Measurements from ENCODE around the gene DBP. TPM values are rescaled to one million over a fixed set of nuclear protein-coding genes. Genes with fewer than 3 reads are reported as not detected.
A peak's percentile ranks its signal among the peaks of the same experiment; 100 is the strongest.
"Not testable (repeated sequence)": the region's sequence is repeated elsewhere in the genome, so short reads cannot be mapped to it uniquely, and the experiment has no call there.

The DBP gene
- total RNA-seq (2012; rRNA removed), result 1.7 and 3.0 TPM in 2 replicates

- H3K9me3 ChIP-seq (replicated peaks; ENCODE audit: low read length), result no peaks in the 10 kb centered on the region
- peak within 1 kb of the TSS; percentile 80 for H3K9ac ChIP-seq (ENCODE audit: low read depth, low read length)
- H3K27me3 ChIP-seq (ENCODE audit: control insufficient read depth, insufficient read depth, low read length), result no peaks in the 10 kb centered on the region
- H3K4me3 ChIP-seq (ENCODE audit: low read length), result peak within 1 kb of the TSS; percentile 68
- H3K36me3 ChIP-seq (ENCODE audit: insufficient read depth, low read length), result no peaks in the 10 kb centered on the region
- peak within 1 kb of the TSS; percentile 89 for H3K4me2 ChIP-seq (ENCODE audit: low read length)
- peaks cover 47% of the 10 kb centered on the region for H3K4me1 ChIP-seq (ENCODE audit: control insufficient read depth, insufficient read depth, low read length)
Observed at GRCh38 chr19:48636859-48637448, at the start of gene DBP. TSS of gene DBP (minus strand) at chr19:48637379. CDS start at chr19:48636994, 385 bp downstream.

GRCh38 chr19:48686637-48687036 lies 49.5 kb upstream of the DBP start:
- not testable (repeated sequence) for H3K9ac ChIP-seq (ENCODE audit: low read depth, low read length); H3K36me3 ChIP-seq (ENCODE audit: insufficient read depth, low read length); H3K9me3 ChIP-seq (replicated peaks; ENCODE audit: low read length); H3K27me3 ChIP-seq (ENCODE audit: control insufficient read depth, insufficient read depth, low read length); H3K4me1 ChIP-seq (ENCODE audit: control insufficient read depth, insufficient read depth, low read length); H3K4me2 ChIP-seq (ENCODE audit: low read length); H3K4me3 ChIP-seq (ENCODE audit: low read length)

GRCh38 chr19:48686088-48686487 lies 48.9 kb upstream of the DBP start:
- no peaks in the 10 kb centered on the region for H3K27me3 ChIP-seq (ENCODE audit: control insufficient read depth, insufficient read depth, low read length)
- H3K9me3 ChIP-seq (replicated peaks; ENCODE audit: low read length), result no peaks in the 10 kb centered on the region
- no peak overlapping the region for H3K4me2 ChIP-seq (ENCODE audit: low read length)
- H3K9ac ChIP-seq (ENCODE audit: low read depth, low read length), result no peak overlapping the region
- H3K4me1 ChIP-seq (ENCODE audit: control insufficient read depth, insufficient read depth, low read length), result peaks cover 5% of the 10 kb centered on the region
- H3K36me3 ChIP-seq (ENCODE audit: insufficient read depth, low read length), result no peaks in the 10 kb centered on the region
- no peak overlapping the region for H3K4me3 ChIP-seq (ENCODE audit: low read length)

GRCh38 chr19:48685583-48685982 lies 48.4 kb upstream of the DBP start:
- H3K4me1 ChIP-seq (ENCODE audit: control insufficient read depth, insufficient read depth, low read length), result peaks cover 10% of the 10 kb centered on the region
- no peaks in the 10 kb centered on the region for H3K36me3 ChIP-seq (ENCODE audit: insufficient read depth, low read length)
- H3K4me3 ChIP-seq (ENCODE audit: low read length), result no peak overlapping the region
- no peak overlapping the region for H3K4me2 ChIP-seq (ENCODE audit: low read length)
- H3K9ac ChIP-seq (ENCODE audit: low read depth, low read length), result no peak overlapping the region
- no peaks in the 10 kb centered on the region for H3K9me3 ChIP-seq (replicated peaks; ENCODE audit: low read length)
- no peaks in the 10 kb centered on the region for H3K27me3 ChIP-seq (ENCODE audit: control insufficient read depth, insufficient read depth, low read length)

- Histone ChIP-seq H3K9ac (ENCODE audit: low read depth, low read length) (no peak overlapping the region), H3K4me3 (ENCODE audit: low read length) (no peak overlapping the region), H3K36me3 (ENCODE audit: insufficient read depth, low read length) (no peaks in the 10 kb centered on the region), H3K4me1 (ENCODE audit: control insufficient read depth, insufficient read depth, low read length) (peaks cover 12% of the 10 kb centered on the region), H3K4me2 (ENCODE audit: low read length) (peak overlapping the region; percentile 37), H3K9me3 (replicated peaks; ENCODE audit: low read length) (no peaks in the 10 kb centered on the region), H3K27me3 (ENCODE audit: control insufficient read depth, insufficient read depth, low read length) (no peaks in the 10 kb centered on the region)
Observed at GRCh38 chr19:48683349-48683748, 46.2 kb upstream of the DBP start.

GRCh38 chr19:48681127-48681470 lies 43.9 kb upstream of the DBP start:
- no peaks in the 10 kb centered on the region for H3K36me3 ChIP-seq (ENCODE audit: insufficient read depth, low read length)
- H3K4me3 ChIP-seq (ENCODE audit: low read length), result no peak overlapping the region
- peaks cover 4% of the 10 kb centered on the region for H3K27me3 ChIP-seq (ENCODE audit: control insufficient read depth, insufficient read depth, low read length)
- no peak overlapping the region for H3K4me2 ChIP-seq (ENCODE audit: low read length)
- no peak overlapping the region for H3K9ac ChIP-seq (ENCODE audit: low read depth, low read length)
- H3K4me1 ChIP-seq (ENCODE audit: control insufficient read depth, insufficient read depth, low read length), result peaks cover 12% of the 10 kb centered on the region
- no peaks in the 10 kb centered on the region for H3K9me3 ChIP-seq (replicated peaks; ENCODE audit: low read length)

GRCh38 chr19:48680436-48681126 lies 43.4 kb upstream of the DBP start:
- no peak overlapping the region for H3K9ac ChIP-seq (ENCODE audit: low read depth, low read length)
- peaks cover 12% of the 10 kb centered on the region for H3K4me1 ChIP-seq (ENCODE audit: control insufficient read depth, insufficient read depth, low read length)
- H3K4me3 ChIP-seq (ENCODE audit: low read length), result no peak overlapping the region
- H3K27me3 ChIP-seq (ENCODE audit: control insufficient read depth, insufficient read depth, low read length), result peaks cover 4% of the 10 kb centered on the region
- H3K9me3 ChIP-seq (replicated peaks; ENCODE audit: low read length), result no peaks in the 10 kb centered on the region
- no peaks in the 10 kb centered on the region for H3K36me3 ChIP-seq (ENCODE audit: insufficient read depth, low read length)
- no peak overlapping the region for H3K4me2 ChIP-seq (ENCODE audit: low read length)

GRCh38 chr19:48680006-48680405 lies 42.8 kb upstream of the DBP start:
- not testable (repeated sequence) for H3K4me2 ChIP-seq (ENCODE audit: low read length); H3K27me3 ChIP-seq (ENCODE audit: control insufficient read depth, insufficient read depth, low read length); H3K4me3 ChIP-seq (ENCODE audit: low read length); H3K36me3 ChIP-seq (ENCODE audit: insufficient read depth, low read length); H3K9ac ChIP-seq (ENCODE audit: low read depth, low read length); H3K9me3 ChIP-seq (replicated peaks; ENCODE audit: low read length)
- H3K4me1 ChIP-seq (ENCODE audit: control insufficient read depth, insufficient read depth, low read length), result peaks cover 15% of the 10 kb centered on the region

- no peak overlapping the region for H3K4me2 ChIP-seq (ENCODE audit: low read length)
- no peak overlapping the region for H3K4me3 ChIP-seq (ENCODE audit: low read length)
- H3K36me3 ChIP-seq (ENCODE audit: insufficient read depth, low read length), result no peaks in the 10 kb centered on the region
- peaks cover 4% of the 10 kb centered on the region for H3K27me3 ChIP-seq (ENCODE audit: control insufficient read depth, insufficient read depth, low read length)
- H3K9me3 ChIP-seq (replicated peaks; ENCODE audit: low read length), result no peaks in the 10 kb centered on the region
- H3K9ac ChIP-seq (ENCODE audit: low read depth, low read length), result no peak overlapping the region
- peaks cover 15% of the 10 kb centered on the region for H3K4me1 ChIP-seq (ENCODE audit: control insufficient read depth, insufficient read depth, low read length)
Observed at GRCh38 chr19:48678201-48678600, 41.0 kb upstream of the DBP start.

- Histone ChIP-seq H3K9me3 (replicated peaks; ENCODE audit: low read length) (no peaks in the 10 kb centered on the region), H3K4me1 (ENCODE audit: control insufficient read depth, insufficient read depth, low read length) (peaks cover 15% of the 10 kb centered on the region), H3K36me3 (ENCODE audit: insufficient read depth, low read length) (no peaks in the 10 kb centered on the region), H3K9ac (ENCODE audit: low read depth, low read length) (no peak overlapping the region), H3K27me3 (ENCODE audit: control insufficient read depth, insufficient read depth, low read length) (peaks cover 4% of the 10 kb centered on the region), H3K4me3 (ENCODE audit: low read length) (no peak overlapping the region), H3K4me2 (ENCODE audit: low read length) (no peak overlapping the region)
Observed at GRCh38 chr19:48676887-48677286, 39.7 kb upstream of the DBP start.

- H3K9ac ChIP-seq (ENCODE audit: low read depth, low read length), result no peak overlapping the region
Observed at GRCh38 chr19:48676487-48676886, 39.3 kb upstream of the DBP start.

More at GRCh38 chr19:48676487-48676886, 39.3 kb upstream of the DBP start:
- H3K36me3 ChIP-seq (ENCODE audit: insufficient read depth, low read length), result no peaks in the 10 kb centered on the region
- H3K4me2 ChIP-seq (ENCODE audit: low read length), result no peak overlapping the region
- no peak overlapping the region for H3K4me3 ChIP-seq (ENCODE audit: low read length)
- H3K27me3 ChIP-seq (ENCODE audit: control insufficient read depth, insufficient read depth, low read length), result peaks cover 4% of the 10 kb centered on the region
- H3K9me3 ChIP-seq (replicated peaks; ENCODE audit: low read length), result no peaks in the 10 kb centered on the region
- peaks cover 14% of the 10 kb centered on the region for H3K4me1 ChIP-seq (ENCODE audit: control insufficient read depth, insufficient read depth, low read length)

Data from skeletal muscle satellite cell (primary cell).